ENCODE data around the gene OPALIN. TPM values are rescaled to one million over a fixed set of nuclear protein-coding genes. Genes with fewer than 3 reads are reported as not detected.

The OPALIN gene
- total RNA-seq, 1 donor from 2014 or later, result not detected

GRCh38 chr10:96352027-96352426 is 6.8 kb downstream of the OPALIN start:
- TF ChIP-seq, protein P1, sequence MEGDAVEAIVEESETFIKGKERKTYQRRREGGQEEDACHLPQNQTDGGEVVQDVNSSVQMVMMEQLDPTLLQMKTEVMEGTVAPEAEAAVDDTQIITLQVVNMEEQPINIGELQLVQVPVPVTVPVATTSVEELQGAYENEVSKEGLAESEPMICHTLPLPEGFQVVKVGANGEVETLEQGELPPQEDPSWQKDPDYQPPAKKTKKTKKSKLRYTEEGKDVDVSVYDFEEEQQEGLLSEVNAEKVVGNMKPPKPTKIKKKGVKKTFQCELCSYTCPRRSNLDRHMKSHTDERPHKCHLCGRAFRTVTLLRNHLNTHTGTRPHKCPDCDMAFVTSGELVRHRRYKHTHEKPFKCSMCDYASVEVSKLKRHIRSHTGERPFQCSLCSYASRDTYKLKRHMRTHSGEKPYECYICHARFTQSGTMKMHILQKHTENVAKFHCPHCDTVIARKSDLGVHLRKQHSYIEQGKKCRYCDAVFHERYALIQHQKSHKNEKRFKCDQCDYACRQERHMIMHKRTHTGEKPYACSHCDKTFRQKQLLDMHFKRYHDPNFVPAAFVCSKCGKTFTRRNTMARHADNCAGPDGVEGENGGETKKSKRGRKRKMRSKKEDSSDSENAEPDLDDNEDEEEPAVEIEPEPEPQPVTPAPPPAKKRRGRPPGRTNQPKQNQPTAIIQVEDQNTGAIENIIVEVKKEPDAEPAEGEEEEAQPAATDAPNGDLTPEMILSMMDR (IDR thresholded peaks at IDR 0.05; ENCODE audit: insufficient read depth, low read length, poor library complexity, severe bottlenecking), result no peak
- H3K36me3 ChIP-seq (ENCODE audit: control insufficient read depth, insufficient read depth, low read length), result no peaks in the 10 kb centered on the region

GRCh38 chr10:96346295-96346694 is 12.5 kb downstream of the OPALIN start:
- no peak for DNase-seq (ENCODE audit: low read depth)
- no peaks in the 10 kb centered on the region for H3K36me3 ChIP-seq (ENCODE audit: control insufficient read depth, insufficient read depth, low read length)
- no peak overlapping the region for H3K4me3 ChIP-seq (ENCODE audit: low read depth, low read length)
- TF ChIP-seq, protein P1 (IDR thresholded peaks at IDR 0.05; ENCODE audit: insufficient read depth, low read length, poor library complexity, severe bottlenecking), result no peak
- peaks cover 2% of the 10 kb centered on the region for H3K27me3 ChIP-seq (ENCODE audit: control insufficient read depth, insufficient read depth, low read length)

More at GRCh38 chr10:96352027-96352426, 6.8 kb downstream of the OPALIN start:
- DNase-seq (ENCODE audit: low read depth), result no peak
- H3K27me3 ChIP-seq (ENCODE audit: control insufficient read depth, insufficient read depth, low read length), result peaks cover 3% of the 10 kb centered on the region
- no peak overlapping the region for H3K4me3 ChIP-seq (ENCODE audit: low read depth, low read length)

DNA sequence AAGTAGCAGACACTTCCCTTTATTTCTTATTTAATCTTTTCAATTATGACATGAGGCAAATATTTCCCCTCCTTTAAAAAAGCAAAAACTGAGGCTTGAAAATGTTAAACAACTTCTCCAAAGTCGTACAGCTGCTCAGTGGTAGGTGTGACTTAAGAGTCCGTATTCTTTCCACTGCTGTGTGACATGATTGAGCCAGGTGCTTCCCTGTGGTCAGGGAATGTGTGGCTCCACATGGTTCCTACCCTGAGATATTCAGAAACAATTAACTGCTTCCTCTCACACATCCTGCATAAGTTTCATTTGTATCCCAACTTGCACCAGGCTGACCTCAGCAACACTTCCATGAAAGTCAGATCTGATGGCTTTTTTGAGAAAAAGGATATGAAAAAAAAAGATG is 13.6 kb downstream of the OPALIN start:
- no peak overlapping the region for H3K4me3 ChIP-seq (ENCODE audit: low read depth, low read length)
- no peaks in the 10 kb centered on the region for H3K36me3 ChIP-seq (ENCODE audit: control insufficient read depth, insufficient read depth, low read length)
- peaks cover 2% of the 10 kb centered on the region for H3K27me3 ChIP-seq (ENCODE audit: control insufficient read depth, insufficient read depth, low read length)
- TF ChIP-seq, protein P1 (IDR thresholded peaks at IDR 0.05; ENCODE audit: insufficient read depth, low read length, poor library complexity, severe bottlenecking), result no peak
- DNase-seq (ENCODE audit: low read depth), result no peak

GRCh38 chr10:96344178-96344577 is 14.6 kb downstream of the OPALIN start:
- DNase-seq (ENCODE audit: low read depth), result no peak
- Histone ChIP-seq H3K27me3 (ENCODE audit: control insufficient read depth, insufficient read depth, low read length) (peaks cover 2% of the 10 kb centered on the region), H3K36me3 (ENCODE audit: control insufficient read depth, insufficient read depth, low read length) (no peaks in the 10 kb centered on the region), H3K4me3 (ENCODE audit: low read depth, low read length) (no peak overlapping the region)
- TF ChIP-seq, protein P1 (IDR thresholded peaks at IDR 0.05; ENCODE audit: insufficient read depth, low read length, poor library complexity, severe bottlenecking), result no peak

DNA sequence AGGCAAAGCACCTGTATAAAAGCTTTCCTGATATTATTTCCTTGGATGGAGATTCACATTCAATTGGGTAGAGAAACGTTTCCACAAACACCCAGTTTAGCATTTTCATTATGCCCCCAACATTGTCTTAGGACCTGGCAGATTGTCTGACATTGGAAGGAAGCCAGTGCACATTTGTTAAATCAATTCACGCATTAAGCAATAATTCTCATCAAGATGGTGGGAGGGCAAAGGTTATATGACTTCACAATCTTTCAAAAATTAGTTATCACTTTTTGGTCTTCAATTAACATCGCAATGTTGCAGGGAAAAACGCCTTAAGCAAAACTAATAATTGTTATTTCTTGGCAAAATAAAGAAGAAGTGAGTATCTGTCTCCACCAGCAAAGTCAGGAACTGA is 16.4 kb downstream of the OPALIN start:
- TF ChIP-seq, protein P1 (IDR thresholded peaks at IDR 0.05; ENCODE audit: insufficient read depth, low read length, poor library complexity, severe bottlenecking), result no peak
- DNase-seq (ENCODE audit: low read depth), result no peak
- H3K4me3 ChIP-seq (ENCODE audit: low read depth, low read length), result no peak overlapping the region
- H3K27me3 ChIP-seq (ENCODE audit: control insufficient read depth, insufficient read depth, low read length), result peaks cover 6% of the 10 kb centered on the region
- H3K36me3 ChIP-seq (ENCODE audit: control insufficient read depth, insufficient read depth, low read length), result no peaks in the 10 kb centered on the region

Measured in kidney epithelial cell (primary cell).